MCF 10A (cell line): ENCODE results near the gene ZNF526. TPM values are rescaled to one million over a fixed set of nuclear protein-coding genes. Genes with fewer than 3 reads are reported as not detected.
A peak's percentile ranks its signal among the peaks of the same experiment; 100 is the strongest.

ENCODE experiments used
- BruUV-seq: library from RNA; stranded (reverse); fragments of 400-500 nt; replicated peaks from 2 replicates; lab custom pipeline; 2021; lab: Mats Ljungman, UMichigan
- CTCF ChIA-PET: fragments of 300-600 bp; sonication (Branson Sonifier 250); formaldehyde crosslinking; extraction: SDS; loops from one replicate; lab custom pipeline; 2021; ENCODE audit warnings: antibody characterized with exemption, inconsistent platforms; lab: Yijun Ruan, JAX
- POLR2A ChIA-PET: fragments of 300-600, 350-650 bp; sonication (Branson Sonifier 250); formaldehyde crosslinking; extraction: SDS; loops from one replicate; lab custom pipeline; 2020; ENCODE audit warnings: antibody characterized with exemption, inconsistent platforms; lab: Yijun Ruan, JAX
- DNase-seq: peaks from one replicate; pipeline ENCODE4 v3.0.0-alpha.2; 2018; ENCODE audit not compliant: unreplicated experiment
- H3K27ac Mint-ChIP-seq: one replicate; pipeline ENCODE4 v1.8.0; 2022; ENCODE audit warnings: mild to moderate bottlenecking, low read depth, mixed read lengths; ENCODE audit not compliant: unreplicated experiment
- H3K27me3 Mint-ChIP-seq: one replicate; pipeline ENCODE4 v1.8.0; 2022; ENCODE audit warnings: mixed read lengths; ENCODE audit not compliant: insufficient read depth, unreplicated experiment
- H3K36me3 Mint-ChIP-seq: one replicate; pipeline ENCODE4 v1.8.0; 2022; ENCODE audit warnings: mild to moderate bottlenecking, moderate library complexity, mixed read lengths; ENCODE audit not compliant: insufficient read depth, unreplicated experiment
- H3K4me1 Mint-ChIP-seq: one replicate; pipeline ENCODE4 v1.8.0; 2022; ENCODE audit warnings: mixed read lengths; ENCODE audit not compliant: insufficient read depth, unreplicated experiment
- H3K4me3 Mint-ChIP-seq: one replicate; pipeline ENCODE4 v1.8.0; 2022; ENCODE audit warnings: mild to moderate bottlenecking, moderate library complexity, mixed read lengths; ENCODE audit not compliant: unreplicated experiment
- H3K9me3 Mint-ChIP-seq: one replicate; pipeline ENCODE4 v1.8.0; 2022; ENCODE audit warnings: mixed read lengths; ENCODE audit not compliant: unreplicated experiment
- CTCF ChIP-seq: fragments of 200-600 bp; IDR thresholded peaks from one replicate; pipeline ENCODE4 v1.8.0; 2022; ENCODE audit warnings: antibody characterized with exemption, mild to moderate bottlenecking; ENCODE audit not compliant: unreplicated experiment
- intact Hi-C: fragments of 100-400 bp; cut with micrococcal nuclease; formaldehyde crosslinking; loops from 2 replicates; pipeline ENCODE4 v1.14.1; 2022
- total RNA-seq: library from RNA; stranded (reverse); gene quantifications from 2 replicates; pipeline ENCODE4 v1.2.3, GENCODE V29; 2022

Gene ZNF526
- total RNA-seq, 1 experiment from 2014 or later = 12.3 TPM

- Mint-ChIP-seq H3K27ac (peak overlapping the region; percentile 32), H3K27me3 (no peaks in the 10 kb centered on the region), H3K9me3 (peaks cover 11% of the 10 kb centered on the region), H3K4me1 (peaks cover 25% of the 10 kb centered on the region), H3K4me3 (no peak overlapping the region), H3K36me3 (peaks cover 9% of the 10 kb centered on the region)
- TF ChIP-seq CTCF = no peak
- ChIA-PET CTCF (interaction anchor here (0.6 to 1.6 kb wide), 5 partner anchors 8 to 83 kb away, joined by 3 to 8 read pairs (median 4); partner anchors contain the start of gene POU2F2), POLR2A (interaction anchor here (0.7 to 1.2 kb wide), 4 partner anchors 24 to 78 kb away, joined by 3 to 5 read pairs (median 4); partner anchors contain the start of genes DEDD2 and ZNF526)
- BruUV-seq = no TSS peak
- DNase-seq = no peak
- intact Hi-C loops = no loop called here
Observed at GRCh38 chr19:42191330-42191729, 28.8 kb upstream of the ZNF526 start.

DNA sequence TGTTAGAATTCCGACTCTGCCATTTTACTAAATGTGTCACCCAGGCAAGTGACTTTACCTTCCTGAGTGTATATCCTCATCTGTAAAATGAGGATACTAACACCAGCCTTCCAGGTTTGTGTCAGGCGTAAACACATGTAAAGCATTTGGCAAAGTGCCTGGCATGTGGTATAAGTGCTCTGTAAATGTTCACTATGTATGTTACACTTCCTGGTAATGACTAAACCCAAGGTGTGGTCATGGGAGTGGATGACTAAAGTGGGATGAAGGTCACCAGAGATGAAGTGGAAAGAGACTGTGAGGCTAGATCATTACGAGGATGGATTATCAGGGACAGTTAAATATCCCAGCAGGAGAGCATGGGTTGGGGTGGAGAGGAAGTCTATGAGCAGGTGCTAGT is 28.3 kb upstream of the ZNF526 start:
- H3K27me3 Mint-ChIP-seq = no peaks in the 10 kb centered on the region
- no peak overlapping the region for H3K4me3 Mint-ChIP-seq
- H3K36me3 Mint-ChIP-seq = peaks cover 12% of the 10 kb centered on the region
- POLR2A ChIA-PET = interaction anchor here (1.0 to 1.2 kb wide), 2 partner anchors 25 to 79 kb away, joined by 4 to 5 read pairs; partner anchors contain the start of gene DEDD2
- H3K9me3 Mint-ChIP-seq = peaks cover 11% of the 10 kb centered on the region
- H3K4me1 Mint-ChIP-seq = peaks cover 25% of the 10 kb centered on the region
- DNase-seq = peak; percentile 94
- intact Hi-C loops = no loop called here
- peak overlapping the region; percentile 32 for H3K27ac Mint-ChIP-seq
- no TSS peak for BruUV-seq
- TF ChIP-seq CTCF = no peak
- CTCF ChIA-PET = interaction anchor here (0.6 to 1.6 kb wide), 4 partner anchors 9 to 83 kb away, joined by 3 to 8 read pairs (median 5); no protein-coding TSS in a partner anchor

DNA sequence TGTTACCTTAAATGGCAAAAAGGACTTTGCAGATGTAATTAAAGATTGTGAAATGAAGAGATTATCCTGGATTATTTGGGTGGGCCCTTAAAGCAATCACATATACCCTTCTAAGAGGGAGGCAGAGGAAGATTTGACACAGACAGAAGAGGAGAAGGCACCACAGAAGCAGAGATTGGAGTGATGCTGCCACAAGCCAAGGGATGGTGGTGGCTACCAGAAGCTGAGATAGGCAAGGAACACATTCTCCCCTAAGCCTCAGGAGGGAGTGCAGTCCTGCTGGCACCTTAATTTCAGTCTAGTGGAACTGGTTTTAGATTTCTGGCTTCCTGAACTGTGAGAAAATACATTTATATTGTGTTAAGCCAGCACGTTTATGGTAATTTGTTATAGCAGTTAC is 26.8 kb upstream of the ZNF526 start:
- TF ChIP-seq CTCF = no peak
- intact Hi-C loops = no loop called here
- ChIA-PET CTCF (no interaction called here), POLR2A (interaction anchor here (1.1 kb wide), 1 partner anchor 26 kb away, joined by 3 read pairs; the partner anchor contains the start of gene ZNF526)
- H3K36me3 Mint-ChIP-seq = peaks cover 25% of the 10 kb centered on the region
- DNase-seq = no peak
- no peak overlapping the region for H3K27ac Mint-ChIP-seq
- H3K4me3 Mint-ChIP-seq = no peak overlapping the region
- H3K4me1 Mint-ChIP-seq = peaks cover 31% of the 10 kb centered on the region
- peaks cover 11% of the 10 kb centered on the region for H3K9me3 Mint-ChIP-seq
- H3K27me3 Mint-ChIP-seq = no peaks in the 10 kb centered on the region
- no TSS peak for BruUV-seq

DNA sequence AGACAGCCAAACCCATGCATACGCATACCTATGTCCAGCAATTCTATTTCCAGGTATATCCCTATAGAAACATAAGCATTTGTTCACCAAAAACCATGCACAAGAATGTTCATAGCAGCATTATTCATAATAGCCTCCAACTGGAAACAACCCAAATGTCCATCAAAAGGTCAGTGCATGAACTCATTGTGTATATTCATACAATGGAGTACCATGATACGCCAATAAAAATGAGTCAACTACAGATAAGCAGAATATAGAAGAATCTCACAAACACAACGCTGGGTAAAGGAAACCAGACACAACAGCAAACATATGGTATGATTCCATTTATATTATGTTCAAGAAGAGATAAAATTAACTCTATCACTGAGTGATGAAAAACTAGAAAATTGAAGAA is 26.4 kb upstream of the ZNF526 start:
- no peak overlapping the region for H3K27ac Mint-ChIP-seq
- H3K4me3 Mint-ChIP-seq = no peak overlapping the region
- CTCF ChIA-PET = no interaction called here
- peaks cover 29% of the 10 kb centered on the region for H3K36me3 Mint-ChIP-seq
- POLR2A ChIA-PET = interaction anchor here (1.1 kb wide), 1 partner anchor 26 kb away, joined by 3 read pairs; the partner anchor contains the start of gene ZNF526
- H3K27me3 Mint-ChIP-seq = no peaks in the 10 kb centered on the region
- peaks cover 11% of the 10 kb centered on the region for H3K9me3 Mint-ChIP-seq
- DNase-seq = no peak
- BruUV-seq = no TSS peak
- no peak for TF ChIP-seq CTCF
- peaks cover 34% of the 10 kb centered on the region for H3K4me1 Mint-ChIP-seq
- intact Hi-C loops = no loop called here
